ENCODE results near the gene SHISA9. TPM values are rescaled to one million over a fixed set of nuclear protein-coding genes. Genes with fewer than 3 reads are reported as not detected.

SHISA9 gene
- total and polyA plus RNA-seq, 2 of the 4 experiments (the other 2 are of a cell fraction) = under 0.01 TPM; not detected in 1

- no peak overlapping the region for H3K4me2 ChIP-seq (ENCODE audit: low read depth, low read length)
- ATAC-seq (ENCODE audit: low read depth) (no peak), DNase-seq (no peak)
- POLR2A ChIA-PET (ENCODE audit: unreplicated experiment) = no interaction called here
- H2AK9ac ChIP-seq (replicated peaks; ENCODE audit: low read depth, low read length, poor library complexity) = no peak overlapping the region
- H3K36me3 ChIP-seq (ENCODE audit: control insufficient read depth, insufficient read depth, low read length) = no peaks in the 10 kb centered on the region
- no peak overlapping the region for H3K18ac ChIP-seq (ENCODE audit: low read depth, low read length)
- no peak overlapping the region for H2BK15ac ChIP-seq (ENCODE audit: low read depth, low read length)
- H3K9me3 ChIP-seq (ENCODE audit: control insufficient read depth, insufficient read depth, low read length) = 0 out of 2 replicates have a peak, but pooled peaks cover 1% of the 10 kb centered on the region
- H3K9ac ChIP-seq (ENCODE audit: low read depth, low read length) = no peak overlapping the region
- no peaks in the 10 kb centered on the region for H3K4me1 ChIP-seq (ENCODE audit: control insufficient read depth, insufficient read depth, low read length)
- H2BK20ac ChIP-seq (ENCODE audit: low read depth, low read length) = no peak overlapping the region
- no peak overlapping the region for H3K4me3 ChIP-seq (ENCODE audit: insufficient read depth, low read depth, low read length)
- no peak overlapping the region for H4K5ac ChIP-seq (ENCODE audit: low read depth, low read length)
- H3K9me1 ChIP-seq (ENCODE audit: insufficient read depth, low read length) = no peaks in the 10 kb centered on the region
- WGBS, 2 experiments (ENCODE audit: extremely low coverage in 2 of 2, insufficient read length in 1 of 2) = 44% methylated on average over 2 of the region's 5 CpGs; no CpG with 5 or more reads in 1 of the 2 experiments
- intact Hi-C loops (cut with micrococcal nuclease) (no loop called here), dilution Hi-C loops (cut with HindIII; ENCODE audit: low sequenced_read_pairs, unreplicated experiment) (no loop called here), in situ Hi-C loops (cut with MboI; ENCODE audit: low sequenced_read_pairs) (no loop called here)
- H3K23ac ChIP-seq (ENCODE audit: low read depth, low read length) = no peak overlapping the region
- no peak overlapping the region for H2BK120ac ChIP-seq (ENCODE audit: low read depth, low read length)
- TF ChIP-seq POLR2A (IDR thresholded peaks at IDR 0.05; ENCODE audit: low read depth, low read length) (no peak), FOS (IDR thresholded peaks at IDR 0.05; ENCODE audit: low read depth, low read length) (no peak), MXI1 (IDR thresholded peaks at IDR 0.05; ENCODE audit: borderline replicate concordance, low read depth, low read length) (no peak), MAFK (IDR thresholded peaks at IDR 0.05; ENCODE audit: low read depth, low read length) (no peak), CHD1 (IDR thresholded peaks at IDR 0.05; ENCODE audit: low read depth, low read length) (no peak), RCOR1 (IDR thresholded peaks at IDR 0.05; ENCODE audit: insufficient replicate concordance, low read length) (no peak), BHLHE40 (IDR thresholded peaks at IDR 0.05; ENCODE audit: low read depth, low read length) (no peak), MAZ (IDR thresholded peaks at IDR 0.05; ENCODE audit: borderline replicate concordance, low read depth, low read length) (no peak), ELK1 (IDR thresholded peaks at IDR 0.05; ENCODE audit: borderline replicate concordance, low read depth, low read length) (no peak), CTCF (conservative IDR thresholded peaks at IDR 0.05; ENCODE audit: low read depth, low read length) (no peak)
- no peak overlapping the region for H2BK5ac ChIP-seq (ENCODE audit: low read depth, low read length, poor library complexity, severe bottlenecking)
- H3K56ac ChIP-seq (ENCODE audit: extremely low read depth, insufficient read depth, low read length) = no peak overlapping the region
- H3K27ac ChIP-seq (ENCODE audit: insufficient read depth, low read length) = no peak overlapping the region
- H3K27me3 ChIP-seq (ENCODE audit: control insufficient read depth, insufficient read depth, low read length) = no peaks in the 10 kb centered on the region
- CTCF ChIA-PET = no interaction called here
- H2AFZ ChIP-seq (replicated peaks; ENCODE audit: low read length, poor library complexity) = no peak overlapping the region
- no peak overlapping the region for H4K8ac ChIP-seq (ENCODE audit: low read depth in 2 of 2, low read length in 2 of 2)
- H4K91ac ChIP-seq (ENCODE audit: insufficient read depth, low read depth, low read length) = no peak overlapping the region
- no peak overlapping the region for H2AK5ac ChIP-seq (ENCODE audit: low read depth, low read length)
- no peak overlapping the region for H3K4ac ChIP-seq (ENCODE audit: low read depth, low read length)
- no peak overlapping the region for H3K14ac ChIP-seq (replicated peaks; ENCODE audit: low read depth, low read length)
- no peaks in the 10 kb centered on the region for H4K20me1 ChIP-seq (ENCODE audit: insufficient read depth, low read length)
- H3K79me1 ChIP-seq (ENCODE audit: low read depth in 1 of 2, low read length in 2 of 2) = no peaks in the 10 kb centered on the region
- no TSS peak for BruUV-seq (replicated peaks)
Observed at GRCh38 chr16:12891836-12892235, 9.6 kb upstream of the SHISA9 start.
